GM12878 (cell line): ENCODE data around the gene ZKSCAN7. TPM values are rescaled to one million over a fixed set of nuclear protein-coding genes. Genes with fewer than 3 reads are reported as not detected.

Experiments used
- ATAC-seq: fragments of 200-7000 bp; cut with Tn5 transposase; 3 replicates; pipeline ENCODE4 v1.9.1; 2020; ENCODE audit warnings: mild to moderate bottlenecking, moderate library complexity
- BruUV-seq: library from RNA; stranded (reverse); fragments of 400-500 nt; replicated peaks from 2 replicates; lab custom pipeline; 2021; lab: Mats Ljungman, UMichigan
- CTCF ChIA-PET: fragments of 300-600 bp; sonication (Branson Sonifier 250); formaldehyde crosslinking; extraction: SDS; loops from one replicate; lab custom pipeline; 2021; ENCODE audit warnings: inconsistent platforms; lab: Yijun Ruan, JAX
- POLR2A ChIA-PET: fragments of 350-600 bp; formaldehyde crosslinking; extraction: SDS; loops from one replicate; lab custom pipeline; 2021; ENCODE audit warnings: inconsistent platforms; lab: Charles Lee
- RAD21 ChIA-PET: fragments of 300-600 bp; sonication (Branson Sonifier 250); formaldehyde crosslinking; loops from one replicate; lab custom pipeline; 2023; ENCODE audit warnings: antibody characterized with exemption; ENCODE audit not compliant: unreplicated experiment; lab: Charles Lee
- SMC1A ChIA-PET: fragments of 300-600 bp; sonication (Branson Sonifier 250); formaldehyde crosslinking; loops from one replicate; lab custom pipeline; 2023; ENCODE audit not compliant: unreplicated experiment, uncharacterized antibody; lab: Charles Lee
- DNase-seq: peaks from one replicate; pipeline ENCODE4 v3.0.0-alpha.2; 2011; ENCODE audit warnings: low read depth, low spot score
- FAIRE-seq: peaks from 3 replicates; lab custom pipeline; 2011; peaks lifted over from hg19 to GRCh38; lab: Jason Lieb, UNC
- H2AFZ ChIP-seq: 2 replicates; pipeline ENCODE4 v1.6.0; 2011; ENCODE audit warnings: low read depth, low read length, control low read depth; ENCODE audit not compliant: control insufficient read depth
- H3K27ac ChIP-seq: 2 replicates; pipeline ENCODE4 v1.5.1; 2011; ENCODE audit warnings: control low read depth; ENCODE audit not compliant: control insufficient read depth, insufficient read depth
- H3K27me3 ChIP-seq, 2 experiments: replicated peaks in 1 of 2; 2 replicates each; pipeline versions ENCODE4 v1.6.0 to v1.6.1; 2011; ENCODE audit warnings: low read length in 1 of 2; ENCODE audit not compliant: control insufficient read depth in 2 of 2, insufficient read depth in 2 of 2
- H3K36me3 ChIP-seq, 2 experiments: 2 replicates each; pipeline ENCODE4 v1.5.1; 2011; ENCODE audit warnings: low read length in 1 of 2; ENCODE audit not compliant: control insufficient read depth in 2 of 2, insufficient read depth in 2 of 2
- H3K4me1 ChIP-seq: 2 replicates; pipeline ENCODE4 v1.6.1; 2011; ENCODE audit warnings: mild to moderate bottlenecking, low read length, moderate library complexity, mixed read lengths; ENCODE audit not compliant: control insufficient read depth, insufficient read depth
- H3K4me2 ChIP-seq: 2 replicates; pipeline ENCODE4 v1.6.0; 2011; ENCODE audit warnings: control low read depth; ENCODE audit not compliant: control insufficient read depth, insufficient read depth
- H3K4me3 ChIP-seq: fragments of 200-600 bp; sonication (generic); 2 replicates; pipeline ENCODE4 v1.5.1; 2016
- H3K79me2 ChIP-seq: 2 replicates; pipeline ENCODE4 v1.6.0; 2011; ENCODE audit warnings: low read length; ENCODE audit not compliant: control insufficient read depth, insufficient read depth
- H3K9ac ChIP-seq: 2 replicates; pipeline ENCODE4 v1.8.0; 2011; ENCODE audit warnings: low read length, control low read depth, mixed read lengths; ENCODE audit not compliant: control insufficient read depth, insufficient read depth
- H3K9me3 ChIP-seq: replicated peaks from 3 replicates; pipeline ENCODE4 v1.5.1; 2011; ENCODE audit warnings: mild to moderate bottlenecking, low read length; ENCODE audit not compliant: control insufficient read depth, insufficient read depth
- H4K20me1 ChIP-seq: 2 replicates; pipeline ENCODE4 v1.6.0; 2011; ENCODE audit not compliant: control insufficient read depth, insufficient read depth
- E2F4 ChIP-seq: IDR thresholded peaks from 2 replicates; pipeline ENCODE4 v1.6.1; 2012; ENCODE audit warnings: low read depth, low read length, improper control_type of control experiment
- HDAC6 ChIP-seq: fragments of 200-600 bp; sonication (generic); IDR thresholded peaks from one replicate; pipeline ENCODE4 v1.8.0; 2017; ENCODE audit warnings: antibody characterized with exemption; ENCODE audit not compliant: unreplicated experiment
- LARP7 ChIP-seq: fragments of 450-650 bp; IDR thresholded peaks from 2 replicates; pipeline ENCODE4 v1.6.1; 2017; ENCODE audit warnings: mild to moderate bottlenecking
- MLLT1 ChIP-seq: fragments of 450-650 bp; IDR thresholded peaks from 2 replicates; pipeline ENCODE4 v1.6.1; 2016; ENCODE audit warnings: mild to moderate bottlenecking
- PAX8 ChIP-seq: fragments of 450-650 bp; IDR thresholded peaks from 2 replicates; pipeline ENCODE4 v1.6.1; 2017; ENCODE audit warnings: mild to moderate bottlenecking, moderate library complexity
- POU2F2 ChIP-seq: IDR thresholded peaks from 3 replicates; pipeline ENCODE4 v1.6.1; 2011; ENCODE audit warnings: low read depth, mild to moderate bottlenecking, low read length, borderline replicate concordance
- PRDM15 ChIP-seq: fragments of 450-650 bp; formaldehyde crosslinking; IDR thresholded peaks from 2 replicates; pipeline ENCODE4 v1.4.0; 2020; ENCODE audit warnings: mild to moderate bottlenecking, moderate library complexity
- ZNF207 ChIP-seq: fragments of 450-650 bp; IDR thresholded peaks from 2 replicates; pipeline ENCODE4 v1.6.1; 2014; ENCODE audit warnings: antibody characterized with exemption, mild to moderate bottlenecking, borderline replicate concordance
- ZNF687 ChIP-seq: fragments of 450-650 bp; IDR thresholded peaks from 2 replicates; pipeline ENCODE4 v1.6.1; 2017; ENCODE audit warnings: mild to moderate bottlenecking, moderate library complexity
- WGBS: methylation state at CpG from one replicate; pipeline ENCODE4 v1.1.6; 2016; ENCODE audit warnings: low lambda C conversion rate; ENCODE audit not compliant: insufficient replicate concordance, insufficient coverage; ENCODE audit errors: missing lambda C conversion rate; 5-methylcytosine and 5-hydroxymethylcytosine counted together
- in situ Hi-C: fragments of 300-500 bp; cut with MboI; formaldehyde crosslinking; loops from 9 replicates; pipeline ENCODE4 v1.14.3; 2018; ENCODE audit warnings: mixed read lengths
- intact Hi-C: fragments of 100-400 bp; cut with micrococcal nuclease; formaldehyde crosslinking; loops from one replicate; pipeline ENCODE4 v1.14.2; 2022; ENCODE audit not compliant: unreplicated experiment
- polyA plus RNA-seq, 11 experiments: library from polyadenylated mRNA; depleted of rRNA in 4 of 11; unstranded in 6 of 11; stranded (reverse) in 5 of 11; fragments of >200 nt; fragmentation: Nextera tagmentation in 4 of 11; fragmentation: Illumina TruSeq in 1 of 11; extraction: Ambion mirVana in 4 of 11; extraction: Trizol in 1 of 11; gene quantifications; 1 replicate in 1 of 11; 2 replicates in 10 of 11; pipeline versions ENCODE4 v1.2.1 to v1.2.3, GENCODE V29; 2011 to 2016; ENCODE audit warnings: inconsistent platforms in 2 of 11, missing spikeins in 2 of 11, low read depth in 1 of 11
- total RNA-seq, 4 experiments: library from RNA; depleted of rRNA in 3 of 4; stranded (reverse); fragments of >200 nt in 3 of 4; fragmentation: Illumina TruSeq in 1 of 4; extraction: Trizol in 1 of 4; gene quantifications; 2 replicates each; pipeline versions ENCODE4 v1.2.1 to v1.2.3, GENCODE V29; 2013 to 2021

Gene ZKSCAN7
- total and polyA plus RNA-seq, 10 of the 15 experiments (the other 5 are each of a cell fraction or from before 2014, with no cell fraction given) = 0.77 to 6.0 (median 3.5) TPM

GRCh38 chr3:44557074-44557473 is 2.1 kb downstream of the ZKSCAN7 start:
- RAD21 ChIA-PET = no interaction called here
- TF ChIP-seq PAX8 = no peak
- no peak for TF ChIP-seq ZNF687
- no peak for TF ChIP-seq MLLT1
- no peak for TF ChIP-seq POU2F2
- no peak for TF ChIP-seq PRDM15
- no peak for TF ChIP-seq LARP7
- TF ChIP-seq ZNF207 = no peak
- no peak for TF ChIP-seq HDAC6
- TF ChIP-seq E2F4 = no peak

More at GRCh38 chr3:44557074-44557473, 2.1 kb downstream of the ZKSCAN7 start:
- Histone ChIP-seq H3K4me3 (no peak overlapping the region), H3K9ac (no peak overlapping the region), H4K20me1 (no peaks in the 10 kb centered on the region), H3K9me3 (peaks cover 3% of the 10 kb centered on the region), H3K27me3 (no peaks in the 10 kb centered on the region), H3K4me1 (no peaks in the 10 kb centered on the region; the same call in 1 of the 2 replicates), H3K4me2 (no peak overlapping the region), H3K27ac (no peak overlapping the region), H3K36me3 (peaks cover 0 to 5% of the 10 kb centered on the region in 2 experiments; a peak in 2 of 4 replicates), H2AFZ (no peak overlapping the region), H3K79me2 (peaks cover 2% of the 10 kb centered on the region)
- ChIA-PET POLR2A (no interaction called here), CTCF (interaction anchor here (1.1 kb wide), 1 partner anchor 39 kb away, joined by 3 read pairs; no protein-coding TSS in a partner anchor), SMC1A (interaction anchor here (1.0 kb wide), 1 partner anchor 9 kb away, joined by 3 read pairs; no protein-coding TSS in a partner anchor)
- FAIRE-seq (no peak), ATAC-seq (no peak), DNase-seq (no peak)
- in situ Hi-C loops = no loop called here
- BruUV-seq = no TSS peak
- intact Hi-C loops = no loop called here
- 97% methylated on average over 9 of the region's 9 CpGs for WGBS
